GM18507 (cell line): ENCODE data around the gene TOP1.
A peak's percentile ranks its signal among the peaks of the same experiment; 100 is the strongest.
"Not testable (repeated sequence)": the region's sequence is repeated elsewhere in the genome, so short reads cannot be mapped to it uniquely, and the experiment has no call there.

Experiments used
- DNase-seq: peaks from one replicate; pipeline ENCODE4 v3.0.0; 2011; ENCODE audit warnings: low read depth; ENCODE audit not compliant: insufficient read length; ENCODE audit errors: extremely low spot score
- FAIRE-seq: peaks from 2 replicates; lab custom pipeline; 2011; peaks lifted over from hg19 to GRCh38; lab: Jason Lieb, UNC

TOP1 gene

DNA sequence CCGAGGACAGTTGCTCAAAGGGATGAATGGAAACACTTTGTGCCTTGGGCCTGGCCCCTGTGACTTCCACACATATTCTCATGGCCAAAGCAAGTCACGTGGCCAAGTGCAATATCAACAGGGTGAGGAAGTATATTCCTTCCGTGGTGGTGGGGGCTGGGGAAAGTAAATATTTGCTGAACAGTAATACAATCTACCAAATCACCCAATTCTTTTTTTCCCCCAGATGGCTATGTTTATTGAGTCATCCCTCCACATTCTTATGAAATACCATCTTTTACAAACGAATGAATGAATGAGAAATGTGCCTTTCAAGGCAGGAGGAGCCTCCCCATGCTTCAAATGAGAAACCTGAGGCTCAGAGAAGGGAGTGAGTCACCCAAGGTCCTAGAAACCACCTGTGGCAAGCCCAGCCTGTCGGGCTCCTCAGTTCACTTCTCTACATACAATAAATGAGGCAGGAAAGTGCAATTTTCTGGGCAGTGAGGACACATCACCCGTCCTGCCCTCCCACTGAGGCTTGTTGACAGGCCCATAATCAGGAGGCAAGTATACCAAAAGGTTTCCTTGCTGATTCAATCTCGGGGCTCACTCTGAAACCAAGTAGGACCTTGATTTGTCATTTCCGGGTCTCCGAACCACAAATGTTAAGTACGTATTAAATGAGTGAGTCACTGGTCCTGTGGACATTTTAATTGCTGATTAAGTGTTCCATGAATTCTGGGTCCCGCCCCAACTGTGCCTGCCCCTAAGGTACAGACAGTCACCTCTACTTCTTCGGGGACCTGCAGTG, 25.3 kb upstream of the TOP1 start:
- FAIRE-seq (no peak), DNase-seq (no peak)

DNA sequence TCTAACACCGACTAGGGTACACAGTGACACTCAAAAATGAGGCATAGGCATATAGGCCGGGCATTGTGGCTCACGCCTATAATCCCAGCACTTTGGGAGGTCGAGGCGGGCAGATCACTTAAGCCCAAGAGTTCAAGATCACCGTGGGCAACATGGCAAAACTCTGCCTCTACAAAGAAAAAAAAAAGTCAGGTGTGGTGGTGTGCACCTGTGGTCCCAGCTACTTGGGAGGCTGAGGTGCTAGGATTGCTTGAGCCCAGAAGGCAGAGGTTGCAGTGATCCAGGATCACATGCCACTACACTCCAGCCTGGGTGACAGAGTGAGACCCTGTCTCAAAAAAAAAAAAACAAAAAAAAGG, 24.7 kb upstream of the TOP1 start:
- DNase-seq, FAIRE-seq: not testable (repeated sequence)

DNA sequence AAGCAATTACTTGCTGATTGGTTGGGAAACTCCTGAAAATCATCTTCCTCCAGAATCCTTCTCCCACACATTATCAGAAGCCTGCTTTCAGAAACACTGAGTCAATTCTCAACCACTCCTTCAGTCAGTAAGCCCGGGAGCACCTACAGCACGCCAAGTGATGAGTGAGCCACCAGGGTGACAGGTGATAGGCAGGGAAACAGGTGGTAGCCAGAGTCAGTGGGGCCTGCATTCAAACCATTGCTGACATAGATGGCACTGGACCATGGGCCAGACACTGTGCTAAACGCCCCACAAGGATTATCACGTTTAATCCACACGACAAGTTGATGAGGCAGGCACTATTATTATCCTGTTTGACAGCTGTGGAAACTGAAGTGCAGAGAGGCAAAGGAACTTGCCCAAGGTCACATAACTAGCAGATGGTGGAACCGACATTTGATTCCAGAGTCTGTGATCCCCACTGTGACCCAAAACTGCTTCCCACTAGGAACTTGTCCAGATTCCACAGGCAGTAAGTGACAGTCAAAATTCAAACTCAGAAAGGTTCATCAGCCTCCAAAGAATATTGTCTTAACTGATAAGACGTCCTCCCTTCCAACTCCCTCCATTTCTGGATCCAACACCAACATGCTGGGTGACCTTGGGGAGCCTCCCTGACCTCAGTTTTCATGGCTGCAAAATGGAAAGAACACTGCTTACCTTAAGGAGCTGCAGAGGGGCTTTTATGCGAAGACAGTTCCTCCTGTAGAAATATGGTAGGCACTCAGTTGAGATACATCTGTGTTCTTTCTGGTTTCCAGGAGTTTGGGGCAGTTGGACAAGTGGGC, 23.9 kb upstream of the TOP1 start:
- no peak for FAIRE-seq

DNA sequence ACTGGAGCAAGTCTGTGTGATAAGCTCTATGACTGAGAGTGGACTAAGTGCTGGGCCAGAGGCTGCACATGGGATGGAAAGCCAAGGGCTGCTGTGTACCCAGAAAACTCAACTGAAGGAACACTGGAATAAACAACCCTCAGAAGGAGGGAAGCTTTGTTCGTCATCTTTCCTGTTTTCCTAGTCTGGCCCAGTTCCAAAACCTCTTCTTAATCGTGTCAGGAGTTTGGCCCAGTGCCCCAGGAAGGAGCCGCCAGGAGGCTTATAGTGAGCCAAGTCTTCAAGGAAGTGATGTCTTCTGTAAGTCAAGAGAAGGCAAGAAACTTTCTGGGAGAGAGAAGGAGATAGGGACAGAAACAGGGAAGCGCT, 23.3 kb upstream of the TOP1 start:
- no peak for FAIRE-seq
- DNase-seq: no peak

More for the DNA sequence above, 23.9 kb upstream of the TOP1 start:
- DNase-seq: no peak

DNA sequence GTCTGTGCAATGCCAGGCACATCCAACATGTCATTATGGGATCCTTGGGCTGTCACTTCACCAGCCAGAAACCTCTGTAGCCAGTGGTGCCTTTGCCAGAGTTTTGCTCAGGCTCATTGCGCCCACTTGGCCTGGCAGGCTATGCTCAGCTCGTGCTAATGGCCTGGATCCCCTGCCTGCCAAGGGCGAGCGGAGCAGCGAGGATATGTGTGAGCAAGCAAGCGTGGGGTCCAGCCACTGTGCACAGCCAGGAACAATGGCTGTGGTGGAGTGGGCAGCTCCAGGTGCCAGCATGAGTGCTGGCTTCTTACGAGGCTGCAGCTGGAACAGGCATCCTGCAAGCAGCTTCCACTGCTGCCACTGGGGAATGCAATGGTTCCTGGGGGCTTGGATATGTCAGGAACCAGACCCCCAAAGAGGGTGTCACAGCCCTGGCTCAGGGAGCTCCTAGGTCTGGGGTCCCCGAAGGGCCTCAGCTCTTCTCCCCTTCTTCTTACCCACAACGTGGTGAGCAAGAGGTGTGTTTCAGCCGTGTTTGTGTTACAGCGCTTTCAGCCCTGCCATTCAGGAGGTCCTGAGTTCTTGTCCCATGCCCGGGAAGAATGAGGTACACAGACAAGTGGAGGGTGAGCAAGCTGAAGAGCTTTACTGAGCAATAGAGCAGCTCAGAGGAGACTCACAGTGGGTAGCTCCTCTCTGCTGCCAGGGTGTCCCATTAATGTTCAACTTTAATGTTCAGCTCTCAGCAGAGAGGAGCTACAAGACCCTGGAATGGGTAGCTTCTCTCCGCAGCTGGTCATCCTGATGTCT, 22.3 kb upstream of the TOP1 start:
- no peak for FAIRE-seq
- no peak for DNase-seq

DNA sequence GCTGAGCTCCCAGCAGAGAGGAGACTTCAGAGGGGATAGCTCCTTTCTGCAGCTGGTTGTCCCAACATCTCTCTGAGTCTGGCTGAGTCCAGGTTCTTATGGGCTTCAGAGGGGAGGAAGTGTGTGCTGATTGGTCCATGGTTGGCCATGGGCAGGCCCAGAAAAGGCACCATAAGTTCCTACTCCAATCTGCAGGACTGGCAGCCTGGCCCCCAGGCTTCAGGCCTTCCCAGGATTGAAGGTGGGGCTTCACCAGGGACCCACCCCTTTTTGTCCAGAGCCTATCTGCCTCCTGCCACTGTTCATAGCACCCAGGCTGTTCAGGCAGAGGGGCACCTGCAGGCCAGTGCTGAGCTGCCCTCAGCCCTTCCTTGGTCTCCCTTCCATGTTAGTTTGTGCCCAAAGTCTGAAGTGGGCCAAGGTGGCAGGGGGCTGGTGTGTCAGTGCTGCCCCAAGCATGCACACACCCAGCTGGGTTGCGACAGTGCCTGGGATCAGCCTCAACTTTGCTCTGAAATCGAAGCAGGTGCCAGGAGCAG, 21.6 kb upstream of the TOP1 start:
- DNase-seq: no peak
- no peak for FAIRE-seq

DNA sequence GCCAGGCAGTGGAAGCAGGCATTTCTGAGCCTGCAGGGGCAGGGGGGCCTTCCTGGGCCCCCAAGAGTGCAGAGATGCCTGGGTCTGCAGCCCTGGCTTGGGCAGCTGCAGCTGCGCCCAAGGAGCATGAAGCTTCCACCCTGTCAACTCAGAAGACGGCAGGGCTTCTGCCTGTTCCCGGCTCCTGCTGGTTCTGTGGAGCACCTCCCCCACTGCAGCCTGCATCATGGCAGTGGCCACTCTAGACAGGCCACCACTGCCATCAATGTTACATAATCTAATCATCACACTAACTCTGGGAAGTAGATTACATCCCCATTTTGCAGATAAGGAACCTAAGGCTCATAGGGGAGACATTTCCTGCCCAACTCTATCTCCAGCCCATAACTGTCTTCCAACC, 21.1 kb upstream of the TOP1 start:
- FAIRE-seq (no peak), DNase-seq (no peak)

DNA sequence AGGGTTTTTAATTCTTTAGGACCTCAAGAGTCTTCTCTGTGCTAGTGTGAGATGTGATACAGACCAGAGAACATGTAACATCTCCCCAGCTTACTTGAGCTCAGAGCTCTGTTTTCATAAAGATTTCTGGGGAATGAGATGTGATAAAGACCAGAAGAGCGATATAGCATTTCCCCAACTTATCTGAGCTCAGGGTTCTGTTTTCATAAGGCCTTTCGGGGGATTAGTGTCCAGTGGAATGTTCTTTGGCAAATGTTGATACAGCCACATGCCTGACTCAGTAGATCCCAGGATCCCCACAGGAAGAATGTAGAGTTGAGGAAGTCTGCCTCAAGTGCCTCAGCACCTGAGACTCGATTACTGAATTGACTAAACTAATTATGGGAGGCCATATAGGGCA, 18.7 kb upstream of the TOP1 start:
- no peak for FAIRE-seq

DNA sequence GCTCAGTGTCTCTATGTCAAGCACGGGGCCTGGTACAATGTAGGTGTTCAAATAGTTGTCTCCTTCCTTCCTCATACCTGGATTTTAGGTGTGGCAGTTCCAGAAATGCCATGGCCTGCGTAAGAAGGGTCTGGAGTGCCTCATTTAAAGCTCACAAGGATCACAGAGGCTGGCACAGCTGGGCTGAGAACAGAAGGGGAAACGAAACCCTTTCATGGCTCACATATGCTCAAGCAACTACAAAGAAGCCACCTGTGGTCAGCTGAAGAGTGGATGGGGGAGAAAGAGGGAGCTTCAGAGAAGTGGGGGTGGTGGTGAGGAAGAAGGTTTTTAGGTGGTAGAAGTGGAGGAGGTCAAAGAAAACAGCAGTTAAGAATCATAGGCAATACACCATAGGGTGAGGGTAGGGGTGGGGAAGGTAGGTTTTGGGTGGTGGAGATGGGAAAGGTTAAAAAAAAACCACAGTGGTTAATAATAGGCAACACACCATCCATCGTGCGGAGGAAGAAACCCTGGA, 17.0 kb upstream of the TOP1 start:
- peak; percentile 93 for FAIRE-seq
- DNase-seq: peak; percentile 68

More for the DNA sequence above, 18.7 kb upstream of the TOP1 start:
- DNase-seq: no peak

DNA sequence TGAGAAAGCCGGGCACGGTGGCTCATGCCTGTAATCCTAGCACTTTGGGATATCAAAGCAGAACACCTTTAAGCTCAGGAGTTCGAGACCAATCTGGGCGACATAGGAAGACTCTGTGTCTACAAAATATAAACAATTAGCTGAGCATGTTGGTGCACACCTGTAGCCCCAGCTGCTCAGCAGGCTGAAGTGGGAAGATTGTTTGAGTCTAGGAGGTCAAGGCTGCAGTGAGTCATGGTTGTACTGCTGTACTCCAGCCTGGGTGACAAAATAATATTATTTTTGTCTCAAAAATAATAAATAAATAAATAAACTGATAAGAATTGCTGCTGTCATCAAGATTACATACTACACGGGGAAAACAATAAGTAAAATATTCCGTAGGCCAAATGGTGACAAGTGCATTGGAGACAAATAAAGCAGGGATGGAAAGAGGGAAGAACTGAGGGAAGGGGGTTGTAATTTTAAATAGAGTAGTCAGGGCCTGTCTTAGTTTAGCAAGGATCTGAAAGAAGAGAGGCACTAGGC, 14.0 kb upstream of the TOP1 start:
- no peak for FAIRE-seq
- DNase-seq: no peak

DNA sequence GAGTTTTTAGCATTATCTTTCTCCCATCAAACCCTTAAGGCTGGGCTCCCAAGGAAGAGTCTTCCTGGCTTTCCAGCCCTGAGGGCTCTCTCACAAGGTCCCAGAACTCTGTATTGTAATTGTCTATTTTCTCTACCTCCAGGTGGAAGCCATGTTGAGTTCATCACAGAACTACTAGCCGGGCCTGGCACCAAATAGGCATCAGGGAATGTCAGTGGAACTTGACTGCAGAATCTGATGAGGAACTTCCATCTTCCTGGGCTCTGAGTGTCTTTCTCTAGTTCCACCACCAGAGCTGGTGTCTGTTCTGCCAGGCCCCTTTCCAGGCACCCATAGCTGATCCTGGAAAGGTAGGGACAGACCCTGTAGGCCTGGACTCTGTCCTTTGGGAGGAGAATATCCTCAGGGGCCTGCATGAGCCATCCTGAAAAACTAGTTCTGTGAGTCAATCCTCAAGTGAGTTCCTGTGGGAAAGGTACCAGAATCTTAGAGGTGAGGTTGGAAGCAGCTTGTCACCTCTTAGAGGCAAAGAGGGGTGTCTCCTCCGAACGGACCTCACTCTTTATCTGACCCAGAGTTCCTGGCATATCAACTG, 11.1 kb upstream of the TOP1 start:
- DNase-seq (no peak), FAIRE-seq (no peak)

DNA sequence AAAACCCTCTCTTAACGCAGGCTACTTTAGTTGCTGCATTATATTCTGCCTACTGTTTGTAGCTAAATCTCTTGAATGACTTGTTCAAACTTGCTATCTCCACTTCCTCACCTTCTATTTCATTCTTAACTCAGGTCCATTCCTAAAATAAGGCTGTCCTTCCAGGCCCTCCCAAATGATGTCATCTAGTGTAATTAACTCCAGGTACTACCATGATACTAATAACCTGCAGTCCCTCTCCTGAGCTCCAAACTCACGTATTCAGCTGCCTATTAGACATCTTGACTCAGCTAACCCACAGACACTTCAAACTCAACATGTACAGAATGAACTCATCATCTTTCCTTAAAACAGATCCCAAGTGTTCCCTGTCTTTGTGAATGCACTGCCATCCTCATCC, 10.5 kb upstream of the TOP1 start:
- no peak for FAIRE-seq

DNA sequence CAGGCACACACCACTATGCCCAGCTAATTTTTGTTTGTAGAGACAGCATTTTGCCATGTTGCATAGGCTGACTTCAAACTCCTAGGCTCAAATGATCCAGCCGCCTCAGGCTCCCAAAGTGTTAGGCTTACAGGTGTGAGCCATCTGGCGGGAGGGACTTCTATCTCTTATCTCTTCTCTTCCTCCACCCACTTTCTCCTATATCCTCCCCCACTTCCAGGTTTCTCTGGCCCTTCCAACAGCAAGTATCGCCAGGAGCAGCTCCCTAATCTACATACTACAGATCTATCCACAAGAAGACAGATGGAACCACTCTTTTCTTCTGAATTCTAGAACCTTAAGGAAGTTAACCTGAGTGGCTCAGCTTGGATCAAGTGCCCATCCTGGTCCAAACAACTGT, 5.1 kb upstream of the TOP1 start:
- FAIRE-seq (no peak), DNase-seq (no peak)

More for the DNA sequence above, 10.5 kb upstream of the TOP1 start:
- DNase-seq: no peak

DNA sequence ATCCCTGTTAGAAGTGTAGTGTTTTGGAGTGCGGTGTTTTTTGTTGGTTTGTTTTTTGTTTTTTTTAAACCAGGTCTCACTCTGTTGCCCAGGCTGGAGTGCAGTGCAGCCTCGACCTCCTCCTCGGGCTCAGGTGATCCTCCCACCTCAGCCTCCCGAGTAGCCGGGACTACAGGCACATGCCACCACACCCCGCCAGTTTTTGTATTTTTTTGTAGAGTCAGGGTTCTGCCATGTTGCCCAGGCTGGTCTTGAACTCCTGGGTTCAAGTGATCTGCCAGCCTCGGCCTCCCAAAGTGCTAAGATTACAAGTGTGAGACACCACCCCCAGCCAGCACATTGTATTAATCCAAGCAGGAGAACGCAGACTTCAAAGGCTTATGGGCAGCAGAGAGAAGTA, 1.3 kb upstream of the TOP1 start:
- no peak for FAIRE-seq
- DNase-seq: no peak

DNA sequence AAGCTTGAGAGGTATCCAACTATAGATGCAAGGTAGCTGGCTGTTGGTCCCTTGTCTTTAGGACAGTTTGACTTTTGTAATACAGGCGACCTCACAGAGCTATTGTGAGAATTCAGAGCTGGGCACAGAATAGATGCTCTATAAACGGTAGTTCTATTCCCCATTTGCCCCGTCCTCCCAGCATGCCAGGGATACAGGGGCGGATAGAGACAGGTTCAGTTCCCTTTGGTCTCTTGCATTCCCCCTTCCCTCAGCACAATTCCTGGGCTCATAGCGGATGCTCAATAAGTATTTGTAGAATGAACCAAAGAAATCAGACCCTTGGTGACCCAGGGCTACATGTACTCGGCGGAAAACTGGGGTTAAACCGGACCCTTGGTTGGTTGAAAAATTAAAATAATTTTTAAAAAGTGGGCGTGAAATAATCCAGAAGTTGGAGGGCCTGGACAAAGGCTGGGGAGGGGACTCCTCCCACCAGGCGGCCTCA, 707 bp upstream of the TOP1 start:
- DNase-seq (no peak), FAIRE-seq (no peak)

DNA sequence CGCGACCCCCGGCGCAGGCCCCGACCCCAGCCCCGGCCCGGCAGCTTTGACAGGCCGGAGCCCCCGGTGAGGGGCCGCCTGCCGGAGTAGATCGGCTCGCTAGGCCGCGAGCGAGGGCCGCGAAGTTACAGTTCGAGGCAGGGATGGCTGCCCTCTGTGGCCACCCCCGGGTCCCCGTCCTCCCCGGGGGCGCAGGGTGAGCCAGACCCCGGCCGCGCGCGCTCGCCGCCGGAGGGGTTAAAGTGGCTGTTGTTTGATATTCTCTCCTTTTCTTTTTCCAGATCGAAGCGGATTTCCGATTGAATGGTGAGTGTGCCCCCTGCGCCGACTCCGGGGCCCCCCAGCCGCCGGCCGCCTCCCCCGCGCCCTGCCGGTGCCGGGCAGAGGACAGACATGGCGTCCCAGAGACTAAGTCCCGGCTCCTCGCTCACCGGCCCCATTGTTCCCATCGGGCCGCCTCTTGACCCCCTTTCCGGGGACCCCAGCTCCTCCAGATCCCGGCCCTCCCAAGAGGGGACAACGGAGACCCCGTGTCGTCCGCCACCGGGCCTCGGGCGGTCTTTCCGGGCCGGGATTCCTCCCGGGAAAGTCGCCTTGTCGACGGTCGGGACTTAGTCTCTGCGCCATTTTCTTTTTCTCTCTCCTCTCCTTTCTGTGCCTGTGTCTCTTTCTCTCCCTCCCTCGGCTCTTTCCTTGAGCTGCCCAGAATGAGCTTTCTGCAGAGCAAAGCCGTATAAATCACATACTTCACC, 704 bp downstream of the TOP1 start:
- FAIRE-seq (no peak), DNase-seq (no peak)

DNA sequence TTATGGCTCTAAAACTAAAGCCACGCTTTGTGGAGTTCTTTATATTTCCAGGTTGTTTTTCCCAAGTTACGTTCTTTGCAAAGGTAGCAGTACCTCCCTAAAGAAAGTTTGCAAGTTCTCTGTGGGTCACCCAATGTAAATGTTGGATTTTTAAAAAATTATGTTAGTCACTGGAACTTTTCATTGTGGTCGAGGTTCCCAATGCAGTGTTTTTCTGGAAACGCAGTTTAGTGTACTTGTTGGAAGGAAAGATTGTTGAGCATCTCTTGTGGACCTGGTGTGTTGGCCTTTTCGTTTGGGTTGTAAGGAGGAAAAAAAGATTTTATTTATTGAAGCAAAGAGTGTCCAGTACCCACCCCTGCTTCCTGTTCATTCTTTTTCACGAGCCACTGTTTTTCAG, 1.4 kb downstream of the TOP1 start:
- FAIRE-seq: no peak

DNA sequence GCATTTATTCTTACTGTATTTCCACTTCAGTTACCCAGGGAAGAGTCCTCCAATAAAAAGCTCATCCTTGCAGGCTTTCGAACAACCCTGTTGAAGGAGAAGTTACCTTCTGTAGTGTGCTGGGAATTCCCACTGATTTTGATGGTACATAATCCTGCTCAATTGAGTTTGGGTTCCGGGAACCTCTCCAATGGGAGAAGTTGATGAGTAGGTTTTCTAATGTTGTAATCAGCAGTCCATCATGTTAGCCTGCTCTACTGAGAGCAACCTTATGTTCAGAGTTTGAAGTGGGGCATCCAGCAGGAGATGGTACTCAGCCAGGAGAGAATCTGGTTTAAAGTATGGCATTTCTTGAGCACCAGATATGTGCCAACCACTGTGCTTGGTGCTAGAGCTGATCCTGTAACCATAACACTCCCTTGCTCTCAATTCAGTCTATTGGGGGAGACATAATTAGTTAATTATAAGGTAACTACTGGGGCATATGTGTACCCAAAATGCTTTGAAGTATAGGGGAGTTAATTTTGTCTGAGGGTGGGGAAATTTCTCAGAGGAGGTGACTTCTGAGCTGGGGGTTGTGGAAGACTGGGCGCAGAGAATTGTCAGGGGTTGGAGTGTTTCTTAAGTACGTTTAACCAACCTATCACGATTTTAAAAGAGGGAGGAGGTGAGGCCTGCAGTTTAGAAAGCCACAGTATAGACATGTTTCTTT, 2.1 kb downstream of the TOP1 start:
- DNase-seq (no peak), FAIRE-seq (peak; percentile 5)

More for the DNA sequence above, 1.4 kb downstream of the TOP1 start:
- DNase-seq: no peak
